NCI-H446 (cell line): Measurements from ENCODE around the gene SGO2.
"Not testable (repeated sequence)": the region's sequence is repeated elsewhere in the genome, so short reads cannot be mapped to it uniquely, and the experiment has no call there.

Experiments
- DNase-seq, 2 experiments: peaks; one replicate each; lab custom pipeline; 2025; lab: John Stamatoyannopoulos, UW

SGO2 gene

DNA sequence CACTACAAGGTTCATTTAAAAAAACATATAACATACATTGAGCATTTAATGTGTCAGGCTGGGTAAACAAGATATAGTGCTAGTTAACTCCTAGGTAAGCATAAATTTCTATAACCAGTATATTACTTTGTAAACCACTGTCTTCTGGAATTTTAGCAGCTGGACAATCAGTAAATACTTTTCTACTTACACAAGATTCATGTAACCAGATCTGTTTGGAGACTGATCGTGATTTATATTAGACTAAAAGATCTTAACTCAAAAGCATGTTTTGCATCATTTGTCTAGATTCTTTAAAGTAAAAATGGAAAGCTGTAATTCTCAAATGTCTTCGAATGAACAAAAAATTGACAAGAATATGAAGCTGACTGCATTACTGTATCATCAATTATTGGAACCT, 941 bp upstream of the SGO2 start:
- DNase-seq = no peak

DNA sequence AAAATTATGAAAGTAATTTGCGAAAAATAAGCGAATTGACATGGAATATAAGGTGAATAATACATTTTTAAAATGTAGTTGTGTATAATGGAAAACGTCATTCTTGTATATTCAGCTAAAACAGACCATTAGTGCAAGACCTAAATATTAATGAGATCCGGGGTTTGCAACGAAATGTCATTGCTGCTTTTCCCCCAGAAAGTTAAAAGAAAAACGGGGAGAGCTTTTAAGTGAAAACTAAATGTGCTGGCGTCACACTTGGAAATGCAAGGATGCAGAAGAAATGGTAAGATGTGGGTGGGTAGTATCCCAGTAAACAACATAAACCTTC, 491 bp upstream of the SGO2 start:
- DNase-seq = no peak

DNA sequence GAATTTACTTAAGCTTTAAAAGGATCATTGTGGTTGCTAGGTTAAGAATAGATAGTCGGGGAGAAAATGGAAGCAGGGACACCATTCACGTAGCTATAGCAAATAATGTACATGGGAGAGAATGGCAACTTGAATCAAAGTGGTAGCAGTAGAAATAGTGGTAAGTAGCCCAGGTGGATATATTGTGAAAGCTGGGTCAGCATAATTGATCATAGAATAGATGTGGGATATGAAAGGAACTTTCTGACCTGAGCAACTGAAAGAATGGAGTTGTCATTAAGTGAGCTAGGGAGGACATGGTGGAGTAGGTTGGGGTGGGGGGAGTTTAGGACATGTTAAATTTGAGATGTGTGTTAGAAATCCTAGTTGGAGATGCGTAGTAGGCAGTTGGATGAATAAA, 2.2 kb downstream of the SGO2 start:
- no peak for DNase-seq

DNA sequence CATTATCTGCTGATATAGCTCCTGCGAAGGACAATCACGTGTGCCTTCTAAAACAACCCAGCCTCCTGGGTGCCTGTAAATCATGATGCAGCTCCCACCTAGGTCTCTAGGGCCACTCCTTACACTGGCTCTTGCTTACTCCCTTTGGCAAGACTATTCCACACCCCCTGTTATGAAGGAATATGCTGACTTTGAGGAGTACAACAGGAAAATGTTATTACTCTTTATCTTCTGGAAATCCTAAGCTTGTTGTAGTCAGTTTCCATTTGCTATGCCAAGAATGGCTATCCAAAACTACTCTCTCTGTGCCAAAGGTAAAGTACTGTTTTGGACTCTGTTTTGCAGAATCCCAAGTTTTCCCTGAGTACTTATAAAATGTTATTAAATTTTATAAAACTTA, 7.7 kb downstream of the SGO2 start:
- no peak for DNase-seq

DNA sequence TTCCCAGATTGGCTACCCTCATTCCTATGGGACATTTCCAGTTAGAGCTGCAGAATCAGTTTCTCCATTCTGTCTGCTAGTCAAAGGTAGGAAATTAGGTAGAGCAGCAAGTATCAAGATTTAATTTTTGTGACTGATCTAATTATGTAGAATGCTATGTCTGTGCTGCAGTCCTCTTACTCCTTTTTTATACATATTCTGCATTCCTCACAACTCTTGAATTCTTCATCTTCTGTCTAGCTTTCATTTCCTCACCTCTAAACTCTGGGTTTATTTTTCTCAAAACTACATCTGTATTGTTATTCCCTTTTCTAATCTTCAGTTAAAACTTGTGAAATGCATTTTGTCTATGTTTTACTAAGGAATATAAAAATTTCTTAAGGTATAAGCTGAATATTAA, 8.6 kb downstream of the SGO2 start:
- DNase-seq = no peak

DNA sequence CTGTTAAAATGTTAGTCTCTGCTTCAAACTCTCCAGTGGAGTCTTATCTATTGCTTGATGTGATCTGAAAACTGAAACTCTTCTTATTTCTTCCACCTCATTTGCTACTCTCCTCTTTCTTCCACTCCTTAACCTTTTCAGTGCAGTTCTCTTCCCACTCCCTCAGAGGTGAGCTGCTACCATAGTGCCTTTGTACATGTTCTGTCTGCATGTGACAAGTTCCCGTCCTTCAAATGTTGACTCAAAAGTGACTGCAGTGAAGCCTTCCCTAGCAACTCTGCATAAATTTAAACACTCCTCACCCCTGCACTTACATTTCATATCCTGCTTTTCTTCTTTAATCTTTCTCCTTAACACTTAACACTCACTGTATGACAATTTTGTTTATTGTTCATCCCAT, 12.1 kb downstream of the SGO2 start:
- no peak for DNase-seq

DNA sequence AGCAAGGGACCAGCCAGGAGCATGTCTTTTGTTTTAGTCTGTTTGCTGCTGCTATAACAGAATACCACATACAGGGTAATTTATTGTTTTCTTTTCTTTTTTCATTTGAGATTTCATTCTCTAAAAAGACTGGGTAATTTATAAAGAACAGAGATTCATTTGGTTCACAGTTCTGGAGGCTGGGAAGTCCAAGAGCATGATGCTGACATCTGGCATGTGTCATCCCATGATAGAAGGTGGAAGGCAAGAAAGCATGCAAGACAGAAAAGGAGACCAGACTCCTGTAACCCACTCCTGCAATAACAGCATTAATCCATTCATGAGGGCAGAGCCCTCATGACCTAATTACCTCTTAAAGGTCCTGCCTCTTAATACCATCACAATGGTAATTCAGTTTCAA, 14.8 kb downstream of the SGO2 start:
- DNase-seq = no peak

DNA sequence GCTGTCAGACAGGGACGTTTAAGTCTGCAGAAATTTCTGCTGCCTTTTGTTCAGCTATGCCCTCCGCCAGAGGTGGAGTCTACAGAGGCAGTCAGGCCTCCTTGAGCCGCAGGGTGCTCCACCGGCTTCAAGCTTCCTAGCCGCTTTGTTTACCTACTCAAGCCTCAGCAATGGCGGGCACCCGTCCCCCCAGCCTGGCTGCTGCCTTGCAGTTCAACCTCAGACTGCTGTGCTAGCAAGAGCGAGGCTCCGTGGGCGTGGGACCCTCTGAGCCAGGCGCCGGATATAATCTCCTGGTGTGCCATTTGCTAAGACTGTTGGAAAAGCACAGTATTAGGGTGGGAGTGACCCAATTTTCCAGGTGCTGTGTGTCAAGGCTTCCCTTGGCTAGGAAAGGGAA, 40.6 kb downstream of the SGO2 start:
- DNase-seq = not testable (repeated sequence)

DNA sequence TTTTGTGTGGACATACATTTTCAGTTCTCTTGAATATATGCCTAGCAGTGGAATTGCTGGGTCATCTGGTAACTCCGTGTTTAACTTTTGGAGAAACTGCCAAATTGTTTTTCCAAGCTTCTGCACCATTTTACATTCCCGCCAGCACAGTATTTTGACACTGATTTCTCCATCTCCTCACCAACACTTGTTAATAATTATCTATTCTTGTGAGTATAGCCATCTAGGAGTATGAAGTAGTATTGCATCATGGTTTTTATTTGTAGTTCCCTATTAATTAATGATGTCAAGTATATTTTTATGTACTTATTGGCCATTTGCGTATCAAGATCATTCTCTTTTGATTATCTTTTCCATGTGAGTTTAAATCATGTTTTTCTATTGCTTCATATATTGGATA, 41.9 kb downstream of the SGO2 start:
- DNase-seq = no peak

DNA sequence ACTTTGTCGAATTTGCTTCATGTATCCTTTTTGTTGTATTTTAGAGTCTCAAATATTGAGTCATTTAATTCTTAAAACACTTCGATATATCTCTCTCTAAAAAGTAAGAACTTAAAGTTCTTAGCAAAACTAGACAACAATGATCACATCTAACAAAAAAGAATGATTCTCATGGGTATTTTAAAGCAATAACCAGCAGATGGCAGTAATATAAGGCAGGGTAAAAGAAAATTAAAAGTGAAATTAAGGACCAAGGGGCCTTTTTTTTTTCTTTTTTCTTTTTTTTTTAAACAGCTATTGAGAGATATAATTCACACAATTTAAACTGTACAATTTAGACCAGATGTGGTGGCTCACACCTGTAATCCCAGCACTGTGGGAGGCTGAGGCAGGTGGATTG, 50.0 kb downstream of the SGO2 start:
- no peak for DNase-seq

DNA sequence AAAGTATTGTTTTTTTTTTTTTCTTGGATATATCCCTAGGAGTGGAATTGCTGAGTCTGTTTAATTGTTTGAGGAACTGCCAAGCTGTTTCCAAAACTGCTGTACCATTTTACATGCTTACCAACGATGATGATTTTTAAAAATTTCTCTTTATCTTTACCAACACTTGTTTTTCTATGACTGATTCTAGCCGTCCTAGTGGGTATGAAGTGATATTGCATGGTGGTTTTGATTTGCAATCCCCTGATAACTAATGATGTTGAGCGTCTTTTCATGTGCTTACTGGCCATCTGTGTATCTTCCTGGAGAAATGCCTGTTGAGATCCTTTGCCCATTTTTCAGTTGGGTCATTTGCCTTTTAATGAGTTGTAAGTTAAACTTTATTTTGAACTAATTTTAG, 51.0 kb downstream of the SGO2 start:
- no peak for DNase-seq

DNA sequence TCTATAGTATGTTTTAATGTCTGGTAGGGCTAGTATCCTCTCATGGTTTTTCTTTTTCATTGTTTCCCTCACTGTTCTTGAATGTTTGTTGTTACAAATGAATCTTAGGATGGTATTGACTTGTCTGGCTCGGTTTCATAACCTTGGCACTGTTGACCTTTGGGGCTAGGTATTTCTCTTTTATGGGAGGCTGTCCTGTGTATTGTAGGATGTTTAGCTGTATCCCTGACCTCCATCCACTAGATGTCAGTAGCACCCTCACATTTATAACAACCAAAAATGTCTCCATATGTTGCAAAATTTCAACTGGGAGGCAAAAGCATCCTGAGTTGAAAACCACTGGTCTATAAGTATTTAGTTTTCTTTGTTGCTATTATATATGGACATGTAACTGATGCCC, 52.8 kb downstream of the SGO2 start:
- DNase-seq = no peak

DNA sequence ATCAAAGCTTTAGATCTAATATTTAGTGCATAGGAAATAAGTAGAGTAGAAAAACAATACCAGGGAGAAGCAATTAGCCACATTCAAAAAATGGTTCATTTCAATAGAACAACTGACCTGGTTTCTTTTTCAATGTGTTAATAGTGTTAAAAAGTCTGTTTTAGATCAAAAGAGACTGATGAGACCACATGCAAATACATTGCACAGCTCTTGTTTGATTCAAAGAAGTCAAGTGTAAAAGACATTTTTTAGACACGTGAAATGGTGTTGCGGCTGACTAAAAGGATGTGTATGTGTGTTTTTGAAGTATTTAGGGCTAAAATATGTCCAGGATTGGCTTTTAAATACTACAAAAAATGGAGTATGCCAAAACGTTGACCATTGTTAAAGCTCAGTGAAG, 58.6 kb downstream of the SGO2 start:
- no peak for DNase-seq

DNA sequence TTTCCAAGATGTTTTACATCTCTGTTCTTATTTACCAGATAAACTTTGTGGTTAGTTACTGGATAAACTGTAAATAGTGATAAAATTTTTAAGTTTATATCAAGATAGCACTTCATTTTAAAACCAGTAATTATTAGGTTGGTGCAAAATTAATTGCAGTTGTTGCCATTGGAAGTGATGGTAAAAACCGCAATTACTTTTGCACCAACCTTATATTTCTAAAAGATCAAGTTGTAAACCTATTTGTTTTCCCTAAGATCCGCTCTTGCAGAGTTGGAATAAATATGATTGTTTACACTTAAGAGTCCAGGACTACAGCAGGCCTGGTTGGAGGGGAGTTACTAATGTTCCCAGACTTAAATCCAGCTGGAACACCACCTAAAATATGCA, 59.3 kb downstream of the SGO2 start:
- no peak for DNase-seq

DNA sequence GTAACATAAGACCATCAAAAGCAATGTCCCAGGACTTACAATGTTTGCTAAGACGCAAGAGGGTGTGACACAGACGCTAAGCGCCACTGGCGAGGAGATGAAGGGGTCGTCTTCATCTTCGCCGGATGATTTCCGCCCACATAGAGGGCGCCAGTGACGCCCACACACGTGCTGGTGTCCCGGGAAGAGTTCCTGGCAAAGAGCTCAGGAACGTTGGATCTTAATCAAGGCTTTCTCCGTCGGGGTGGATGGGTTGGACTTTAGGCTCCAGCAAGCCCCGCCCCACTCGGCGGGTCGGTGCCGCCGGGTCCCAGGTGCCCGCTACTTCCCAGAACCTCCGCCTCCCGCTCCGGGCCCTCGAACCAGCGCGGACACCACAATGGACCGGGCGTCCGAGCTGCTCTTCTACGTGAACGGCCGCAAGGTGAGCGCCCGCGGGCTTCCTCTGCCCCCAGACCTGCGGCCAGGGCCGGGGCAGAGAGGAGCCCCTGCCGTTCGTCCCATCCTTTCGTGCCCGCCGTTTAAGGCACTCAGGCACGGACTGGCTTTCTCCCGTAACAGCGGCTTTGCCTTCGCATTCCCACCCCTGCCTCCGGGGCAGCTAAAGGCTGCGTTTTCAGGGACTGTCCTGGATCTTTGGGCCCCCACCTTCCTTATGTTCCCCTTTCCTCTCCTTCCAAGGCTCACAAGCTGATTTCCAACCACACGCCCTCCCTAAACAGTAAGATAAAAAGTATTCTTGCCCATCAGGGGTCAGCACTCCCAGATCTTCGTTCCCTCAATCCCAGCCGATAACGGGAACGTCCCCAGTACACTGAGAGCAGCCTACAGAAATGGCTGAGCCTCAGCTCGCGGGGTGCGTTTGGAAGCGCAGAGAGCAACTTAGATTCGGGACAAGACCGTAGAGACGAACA, 60.0 kb downstream of the SGO2 start, which contains the start of gene AOX1:
Gene AOX1 (plus strand): TSS at position 285 of the 914 bp plus-strand sequence. CDS start 95 bp downstream, at position 380.
- no peak for DNase-seq

DNA sequence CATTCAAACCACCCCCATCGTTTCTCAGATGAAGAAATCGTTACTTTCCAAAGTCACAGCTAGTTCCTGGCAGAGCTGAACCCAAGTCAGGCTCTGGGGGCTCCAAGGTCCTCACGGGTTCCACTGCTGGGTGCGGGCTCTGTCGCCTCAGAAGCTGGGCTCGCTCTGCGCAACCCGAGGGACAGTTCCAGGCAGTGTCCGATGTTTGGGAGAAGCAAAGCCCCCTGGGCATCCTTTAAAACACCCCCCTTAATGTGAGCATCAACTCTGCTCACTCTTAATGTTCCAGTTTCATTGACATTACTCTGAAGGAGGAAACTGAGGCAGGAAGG, 60.6 kb downstream of the SGO2 start:
- DNase-seq = no peak

DNA sequence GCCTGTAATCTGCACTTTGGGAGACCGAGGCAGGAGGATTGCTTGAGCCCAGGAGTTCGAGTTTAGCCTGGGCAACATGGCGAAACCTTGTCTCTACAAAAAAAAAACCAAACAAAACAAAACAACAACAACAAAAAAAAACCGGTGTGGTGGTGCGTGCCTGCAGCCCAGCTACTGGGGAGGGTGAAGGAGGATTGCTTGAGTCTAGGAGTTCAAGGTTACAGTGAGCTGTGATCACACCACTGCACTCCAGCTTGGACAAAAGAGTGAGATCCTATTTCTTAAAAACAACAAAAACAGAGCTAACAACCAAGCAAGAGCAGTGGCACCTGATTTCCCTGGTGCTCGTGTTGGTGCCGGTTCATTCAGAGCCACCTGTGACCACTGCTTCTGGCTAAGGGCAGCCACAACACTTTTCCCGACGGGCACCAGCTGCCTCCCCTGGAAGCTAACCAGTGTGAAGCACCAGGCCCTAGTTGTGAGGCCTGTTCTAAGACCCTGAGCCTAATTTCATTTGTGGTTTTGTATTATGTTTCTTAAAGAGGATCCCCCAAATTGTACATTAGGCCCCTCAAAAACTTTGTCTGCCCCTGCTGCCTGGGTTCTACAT, 61.1 kb downstream of the SGO2 start:
- DNase-seq = no peak

DNA sequence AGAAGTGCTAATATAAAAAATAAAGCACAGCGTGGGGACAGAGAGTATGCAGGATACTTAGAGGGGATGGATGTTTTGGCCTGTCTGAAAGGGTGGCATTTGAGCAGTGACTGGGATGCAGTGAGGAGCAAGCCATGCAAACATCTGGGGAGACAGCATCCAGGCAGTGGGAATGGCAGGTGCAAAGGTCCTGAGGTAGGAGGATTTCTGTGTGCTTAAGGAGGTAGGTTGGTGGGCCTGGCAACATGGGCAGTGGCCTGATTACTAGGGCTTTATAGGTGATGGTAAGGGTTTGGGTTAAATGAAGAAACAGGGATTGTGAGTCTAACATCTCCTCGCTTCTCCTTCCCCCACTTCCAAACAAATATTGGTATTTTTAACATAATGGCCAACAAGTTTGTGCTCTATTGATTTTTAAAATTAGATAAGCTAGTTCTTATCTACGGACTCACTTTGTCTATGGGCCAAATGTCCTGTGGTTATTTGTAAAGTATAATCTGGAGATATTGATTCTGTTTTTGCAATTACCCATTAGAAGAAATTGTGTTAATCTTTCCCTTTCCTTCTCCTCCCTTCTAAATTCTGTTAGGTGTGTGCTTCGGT, 62.2 kb downstream of the SGO2 start:
- DNase-seq = no peak

DNA sequence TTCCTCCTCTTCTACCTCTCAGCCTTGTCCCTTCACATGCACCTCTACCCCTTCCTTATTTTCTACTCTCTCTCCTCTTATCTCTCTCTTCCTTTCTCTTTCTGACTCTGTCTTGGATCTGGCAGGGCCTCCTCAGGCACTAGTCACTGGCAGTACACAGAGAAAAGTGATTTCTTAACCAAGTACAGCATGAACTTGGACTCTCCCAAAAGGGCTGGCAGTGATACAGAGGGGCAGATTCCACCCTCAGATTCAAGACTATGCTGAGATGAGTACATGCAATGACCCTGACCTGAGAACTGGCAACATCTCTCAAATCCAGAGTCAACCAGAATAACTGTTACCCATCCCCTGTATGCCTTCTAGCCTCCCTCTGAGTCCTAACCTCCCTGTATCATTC, 64.1 kb downstream of the SGO2 start:
- DNase-seq = no peak

DNA sequence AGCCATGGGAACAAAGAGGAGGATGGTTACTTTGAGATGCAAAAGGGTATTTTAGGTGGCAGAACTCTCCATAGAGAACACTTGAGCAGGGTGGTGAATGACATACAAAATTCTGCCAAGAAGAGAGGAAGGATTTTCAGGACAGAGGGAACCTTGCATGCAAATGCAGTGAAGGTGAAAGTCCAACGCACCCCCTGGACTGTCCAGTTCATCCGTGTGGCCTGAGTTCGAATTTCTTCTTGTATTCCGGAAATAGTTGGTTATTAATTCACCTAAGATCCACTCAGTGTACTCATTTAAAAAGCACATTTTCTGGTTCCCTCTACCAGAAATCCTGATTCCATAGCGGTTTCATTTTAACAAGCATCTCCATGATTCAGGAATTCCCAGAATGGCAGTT, 65.3 kb downstream of the SGO2 start:
- no peak for DNase-seq

DNA sequence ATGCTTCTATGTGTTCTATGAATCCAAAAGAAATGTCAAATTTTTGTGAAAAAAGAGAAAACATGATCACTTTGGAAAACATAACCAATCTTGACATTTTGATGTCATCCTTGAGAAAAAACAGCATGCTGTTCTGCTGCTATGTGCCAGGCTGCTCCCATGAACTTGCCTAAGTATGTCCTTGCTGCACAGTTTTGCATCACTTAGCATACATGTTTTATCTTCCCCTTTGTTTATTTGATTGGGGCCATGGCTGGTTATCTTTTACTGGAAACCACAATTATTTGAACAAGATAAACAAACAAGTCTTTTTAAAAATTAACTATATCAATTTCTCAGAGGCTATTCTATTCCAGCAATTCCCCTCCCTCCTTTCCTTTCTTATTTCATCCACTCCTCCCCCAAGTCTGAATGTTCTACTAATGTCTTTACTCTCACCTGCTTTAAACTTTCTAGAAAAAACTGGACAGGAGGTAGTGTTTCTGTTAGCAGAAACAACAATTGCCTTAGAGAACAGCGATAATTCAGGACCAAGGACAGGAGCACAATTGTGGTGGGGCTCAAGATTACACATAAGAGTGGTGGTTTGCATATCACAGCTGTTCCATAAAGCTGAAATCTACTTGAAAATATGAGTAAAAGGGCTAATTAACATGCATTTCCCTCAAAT, 66.5 kb downstream of the SGO2 start:
- DNase-seq = no peak

DNA sequence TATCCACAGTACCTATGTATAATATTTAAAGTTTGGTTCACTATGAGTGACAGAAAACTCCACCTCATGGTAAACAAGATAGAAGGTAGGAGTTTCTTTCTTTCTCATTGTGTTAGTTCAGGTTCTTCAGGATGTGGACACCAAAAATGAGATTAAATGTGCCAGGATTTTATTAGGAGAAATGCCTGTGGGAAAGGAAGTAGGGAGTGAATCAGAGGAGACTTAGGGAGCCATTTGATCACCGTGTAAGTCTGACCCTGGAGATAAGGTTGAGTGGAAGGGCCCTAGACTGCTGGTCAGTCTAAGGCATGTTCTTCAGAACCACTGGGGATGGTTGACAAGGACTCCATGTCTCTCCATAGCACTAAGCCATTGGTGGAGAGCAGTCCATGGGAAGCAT, 67.9 kb downstream of the SGO2 start:
- DNase-seq = no peak

DNA sequence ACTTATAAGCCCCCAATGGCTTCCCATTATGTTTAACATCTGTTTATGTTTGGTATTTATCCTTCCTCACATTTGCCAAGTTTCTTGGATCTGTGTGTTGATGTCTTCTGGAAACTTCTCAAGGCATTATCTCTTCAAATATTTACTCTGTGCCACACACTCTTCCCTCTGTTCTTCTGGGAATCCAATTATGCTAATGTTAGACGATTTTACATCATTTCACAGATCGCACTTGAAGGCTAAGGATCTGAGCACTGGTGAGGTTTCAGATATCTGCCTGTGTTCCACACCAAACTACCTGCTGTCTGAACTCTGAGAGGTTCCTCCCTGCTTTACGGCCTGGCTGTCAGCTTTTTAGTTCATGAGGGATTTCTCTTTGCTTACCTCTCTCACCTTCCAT, 69.9 kb downstream of the SGO2 start:
- no peak for DNase-seq
